Muscle of back (tissue), 11 donors: ENCODE data around the gene CNOT6. TPM values are rescaled to one million over a fixed set of nuclear protein-coding genes. Genes with fewer than 3 reads are reported as not detected.
A peak's percentile ranks its signal among the peaks of the same experiment; 100 is the strongest.

Experiments used
- DNase-seq, 3 donors: peaks; one replicate each; pipeline versions ENCODE4 v3.0.0 to v3.0.0-alpha.2; 2013
- polyA plus RNA-seq, 10 donors: library from polyadenylated mRNA; unstranded; fragments of 120-200 nt; gene quantifications; one replicate each; pipeline ENCODE4 v1.2.1, GENCODE V29; 2013; ENCODE audit not compliant: insufficient read length in 10 of 10

The CNOT6 gene
- polyA plus RNA-seq, 10 donors, result 20.2 to 32.6 (median 26.4) TPM

DNA sequence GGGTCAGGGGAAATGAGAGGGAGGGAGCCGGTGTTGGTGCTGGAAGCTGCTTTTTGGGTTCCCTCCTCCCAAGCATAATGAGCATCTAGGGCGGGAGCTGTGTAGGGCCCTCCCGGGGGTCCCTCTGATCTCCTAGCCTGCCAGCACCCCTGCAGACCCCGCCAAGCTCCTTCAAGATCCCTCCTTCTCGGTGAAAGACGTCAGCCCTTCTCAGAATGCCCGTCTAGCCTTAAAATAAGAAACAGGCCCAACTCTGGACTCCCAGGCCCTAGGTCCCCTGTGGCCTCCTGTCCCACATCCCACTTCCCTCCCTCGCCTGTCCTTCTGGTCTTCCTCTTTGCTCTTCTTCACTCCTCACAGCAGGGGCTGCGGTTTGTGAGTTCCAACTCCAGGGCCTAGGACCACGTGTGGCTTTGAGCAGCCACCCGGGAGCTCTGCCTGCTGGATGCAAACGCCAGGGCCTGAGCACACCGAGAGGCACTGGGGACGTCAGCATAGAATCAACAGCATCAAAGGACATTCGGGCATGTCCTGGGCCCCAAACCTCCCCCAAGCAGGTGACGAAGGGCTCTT lies 105.9 kb downstream of the CNOT6 start:
- no peak for DNase-seq

- DNase-seq, result no peak
Observed at GRCh38 chr5:180600554-180601041, 106.4 kb downstream of the CNOT6 start.

DNA sequence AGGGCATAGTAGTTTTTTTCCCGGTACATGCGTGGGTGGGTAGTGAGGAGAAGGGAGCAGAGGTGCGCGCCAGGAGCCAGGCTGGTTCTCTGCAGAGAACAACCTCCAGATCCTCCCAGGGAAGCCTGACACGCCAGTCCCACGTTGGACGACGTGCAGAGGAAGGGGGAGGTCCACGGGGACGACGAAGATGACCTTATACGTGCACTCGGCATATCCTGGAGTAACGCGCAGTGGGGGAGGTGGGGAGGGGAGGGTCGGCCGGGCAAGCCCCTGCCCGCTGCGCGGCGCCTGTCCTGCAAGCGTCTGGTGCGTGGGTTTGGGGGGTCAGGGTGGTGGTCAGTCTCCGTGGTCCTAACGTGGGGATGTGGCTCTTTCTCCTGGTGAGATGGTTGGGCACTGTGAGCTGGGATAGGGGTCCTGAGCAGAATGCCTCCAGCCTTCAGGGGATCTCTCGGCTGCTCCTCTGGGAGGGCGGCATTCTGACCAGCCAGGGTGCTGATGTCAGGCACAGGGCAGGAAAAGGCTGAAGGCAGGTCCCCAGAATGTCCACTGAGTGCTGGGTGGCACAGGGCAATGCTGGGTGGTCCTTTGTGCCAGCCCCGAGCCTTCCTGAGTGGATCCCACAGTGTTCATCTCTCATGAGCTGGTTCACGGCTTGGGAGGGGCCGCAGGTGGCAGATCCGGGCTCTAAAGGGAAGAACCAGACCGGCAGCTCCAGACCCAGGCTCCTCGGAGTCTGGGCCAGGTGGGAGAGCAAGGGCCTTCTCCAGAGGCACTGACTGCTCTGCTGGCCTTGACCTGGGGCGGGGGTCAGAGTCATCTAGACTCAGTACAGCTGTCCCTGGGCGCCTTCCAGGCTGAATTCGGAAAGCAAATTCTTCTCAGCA lies 107.7 kb downstream of the CNOT6 start:
- no peak for DNase-seq

DNA sequence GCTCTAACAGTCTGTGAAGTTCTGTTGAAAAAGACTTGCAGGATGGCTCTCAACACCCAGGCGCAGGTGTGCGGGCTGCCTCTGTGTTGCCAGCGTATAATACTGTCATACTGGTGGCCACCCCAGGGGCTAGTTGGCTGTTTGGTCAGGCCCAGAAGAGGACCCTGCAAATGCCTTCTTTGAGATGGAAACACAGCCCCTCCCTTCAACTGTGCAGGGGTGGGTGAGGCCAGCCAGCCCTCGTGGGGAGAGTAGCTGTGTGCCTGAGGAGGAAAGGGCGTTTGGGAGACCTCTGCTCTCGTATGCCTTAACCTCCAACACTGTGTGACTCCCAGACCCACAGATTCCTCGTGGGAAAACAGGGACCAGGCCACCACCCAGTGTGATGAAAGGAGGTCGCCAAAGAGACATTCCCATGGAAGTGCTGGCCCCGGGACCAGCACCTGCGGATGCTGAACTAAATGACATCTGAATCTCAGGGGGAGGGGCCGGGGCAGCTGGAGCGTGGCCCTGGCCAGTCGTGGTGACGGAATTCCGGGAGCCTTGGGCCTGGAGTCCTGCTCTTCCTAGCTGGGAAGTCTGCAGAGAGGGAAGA lies 108.4 kb downstream of the CNOT6 start:
- DNase-seq, result no peak

- DNase-seq, result no peak
Observed at GRCh38 chr5:180603076-180603594, 109.0 kb downstream of the CNOT6 start.

GRCh38 chr5:180604271-180604670 lies 110.1 kb downstream of the CNOT6 start:
- DNase-seq, result no peak

DNA sequence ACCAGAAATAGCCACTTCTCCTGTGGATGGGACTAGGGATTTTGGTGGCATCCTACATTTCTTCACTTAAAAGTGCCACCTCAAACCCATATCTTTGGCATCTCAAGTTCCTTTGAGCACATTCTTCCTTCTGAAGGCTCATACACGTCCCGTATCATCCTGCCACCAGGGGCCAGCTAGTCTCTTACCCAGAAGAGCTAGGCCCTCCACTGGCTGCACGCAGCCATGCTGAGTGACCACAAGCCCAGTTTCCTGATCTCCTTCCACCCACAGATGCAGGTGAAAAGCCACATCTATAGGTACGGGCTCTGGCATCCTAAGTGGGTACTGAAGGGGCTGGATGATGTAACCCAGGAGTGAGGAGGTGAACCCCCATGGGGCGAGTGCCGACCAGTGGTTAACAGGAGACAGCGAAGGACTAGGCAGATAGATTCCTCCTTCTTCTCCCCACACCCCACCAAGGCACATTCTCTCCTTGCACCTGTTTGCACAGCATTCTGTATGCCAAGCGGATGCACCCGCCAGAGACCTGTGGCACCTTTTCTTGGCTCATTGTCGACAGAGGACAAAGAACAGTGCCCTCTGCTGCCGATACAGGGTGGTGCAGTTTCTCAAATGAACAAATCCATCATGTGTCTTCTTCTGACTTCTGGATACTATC lies 111.5 kb downstream of the CNOT6 start:
- peak in 2 of 3 donors; percentile 18 to 41 for DNase-seq

DNA sequence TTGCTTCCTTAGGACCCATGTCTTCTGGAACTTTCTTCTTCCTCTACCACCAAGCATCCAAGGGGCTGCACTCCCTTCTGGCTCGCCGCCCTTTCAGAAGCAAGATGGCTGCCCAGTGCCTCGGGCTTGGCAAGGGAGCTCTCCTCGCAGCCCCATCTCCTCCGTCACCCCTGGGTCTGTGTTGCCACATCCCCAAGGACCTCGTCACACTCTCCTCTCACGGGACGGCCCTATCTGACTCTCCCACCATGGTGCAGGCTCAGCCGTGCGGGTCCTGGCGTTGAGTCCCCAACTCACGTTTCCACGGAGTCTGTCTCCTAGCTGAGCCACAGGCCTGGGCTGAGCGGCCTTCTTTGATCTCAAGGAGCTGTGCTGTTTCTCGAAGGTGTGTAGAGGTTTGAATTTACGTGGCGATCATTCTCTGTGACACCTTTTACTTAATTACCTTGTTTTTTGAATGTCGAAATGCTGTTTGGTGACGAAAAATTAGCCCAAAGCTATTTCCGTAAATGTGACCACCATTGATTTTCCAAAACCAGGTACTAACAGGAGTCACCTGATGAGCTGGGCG lies 112.1 kb downstream of the CNOT6 start:
- DNase-seq, result no peak

DNA sequence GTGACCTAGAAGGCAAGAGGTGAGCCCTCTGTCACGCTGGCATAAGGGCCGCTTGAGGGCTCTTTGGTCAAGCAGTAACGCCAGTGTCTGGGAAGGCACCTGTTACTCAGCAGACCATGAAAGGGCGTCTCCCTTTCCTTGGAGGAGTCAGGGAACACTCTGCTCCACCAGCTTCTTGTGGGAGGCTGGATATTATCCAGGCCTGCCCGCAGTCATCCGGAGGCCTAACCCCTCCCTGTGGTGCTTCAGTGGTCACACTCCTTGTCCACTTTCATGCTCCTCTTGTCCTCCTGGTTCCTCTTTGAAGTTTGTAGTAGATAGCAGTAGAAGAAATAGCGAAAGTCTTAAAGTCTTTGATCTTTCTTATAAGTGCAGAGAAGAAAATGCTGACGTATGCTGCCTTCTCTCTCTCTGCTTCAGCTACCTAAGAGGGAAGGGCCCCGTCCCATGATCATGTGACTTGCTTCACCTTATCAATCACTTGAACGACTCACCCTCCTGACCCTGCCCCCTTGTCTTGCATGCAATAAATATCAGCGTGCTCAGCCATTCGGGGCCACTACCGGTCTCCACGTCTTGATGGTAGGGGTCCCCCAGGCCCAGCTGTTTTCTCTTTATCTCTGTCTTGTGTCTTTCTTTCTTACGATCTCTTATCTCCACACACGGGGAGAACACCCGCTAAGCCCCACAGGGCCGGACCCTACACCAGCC lies 113.8 kb downstream of the CNOT6 start:
- DNase-seq, result no peak

DNA sequence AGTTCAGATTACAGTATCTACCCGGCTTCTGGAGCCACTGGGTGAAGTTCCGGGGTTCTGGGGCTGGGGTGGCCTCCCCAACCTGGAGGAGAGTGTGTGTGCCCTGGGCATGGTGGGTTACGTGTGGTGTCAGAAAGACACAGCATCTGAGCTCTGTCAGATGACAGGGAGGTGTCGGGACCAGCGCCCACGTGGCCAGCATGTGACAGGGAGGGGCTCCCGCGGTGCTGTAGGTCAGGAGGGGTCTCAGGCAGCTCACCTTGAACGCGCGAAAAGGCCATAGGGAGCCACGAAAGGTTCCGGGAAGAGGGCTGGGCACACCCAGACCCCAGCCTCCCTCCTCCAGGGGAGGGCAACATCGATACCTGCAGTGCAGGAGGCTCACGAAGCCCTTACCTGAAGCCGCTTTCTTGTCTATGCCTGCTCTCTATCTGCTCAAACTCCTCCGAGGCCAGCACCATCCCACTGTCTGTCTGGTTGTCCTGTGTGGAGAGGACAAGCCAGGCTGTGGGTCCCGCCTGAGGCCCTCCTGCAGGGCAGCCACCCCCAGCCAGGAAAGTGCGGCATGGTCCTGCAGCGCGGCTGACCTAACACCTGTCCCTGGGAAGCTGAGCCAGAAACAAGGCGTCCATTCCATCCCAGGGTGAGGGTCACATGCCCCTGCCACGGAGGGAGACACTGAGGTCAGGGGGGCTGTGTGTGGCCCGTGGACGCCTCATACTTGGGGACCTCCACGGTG lies 114.6 kb downstream of the CNOT6 start:
- no peak for DNase-seq

GRCh38 chr5:180609386-180609785 lies 115.2 kb downstream of the CNOT6 start:
- DNase-seq, result no peak

DNA sequence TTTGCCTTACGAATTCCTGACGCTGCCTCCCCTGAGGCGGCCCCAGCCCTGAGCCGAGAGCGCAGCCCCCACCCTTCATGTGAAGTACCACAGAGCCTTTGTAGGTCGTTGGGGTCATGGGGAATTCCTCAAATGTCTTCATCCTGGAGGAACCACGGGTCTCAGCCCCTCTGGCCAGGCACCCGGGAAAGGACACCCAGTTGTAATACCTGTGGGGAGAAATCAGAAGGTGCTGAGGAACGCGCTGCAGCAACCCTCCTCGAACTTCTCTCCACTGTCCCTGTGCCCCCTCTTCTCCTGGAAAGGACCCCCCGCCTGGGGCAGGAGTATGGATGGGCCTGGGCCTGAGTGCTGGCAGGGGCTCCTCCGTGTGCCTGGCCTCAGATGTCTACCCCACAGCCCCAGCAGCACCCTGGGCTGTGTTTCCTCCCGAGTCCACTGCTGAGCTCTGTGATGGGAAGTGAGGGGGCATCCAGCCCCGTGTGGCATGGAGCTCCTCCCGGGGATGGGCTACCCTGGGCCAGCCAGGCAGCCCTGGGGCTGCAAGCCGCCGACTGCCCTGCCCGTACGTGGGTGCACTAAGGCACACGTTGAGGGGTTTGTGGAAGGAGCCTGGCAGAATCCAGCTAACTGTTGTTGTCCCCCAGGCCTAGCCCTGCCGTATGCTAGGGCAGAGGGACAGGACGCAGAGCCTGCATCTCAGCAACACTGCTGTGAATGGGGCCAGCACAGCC lies 115.8 kb downstream of the CNOT6 start:
- no peak for DNase-seq

GRCh38 chr5:180611140-180611850 lies 117.1 kb downstream of the CNOT6 start:
- DNase-seq, result no peak

- DNase-seq, result no peak
Observed at GRCh38 chr5:180612683-180613082, 118.5 kb downstream of the CNOT6 start.

GRCh38 chr5:180613188-180613813 lies 119.1 kb downstream of the CNOT6 start:
- DNase-seq, result no peak

- DNase-seq, result no peak
Observed at GRCh38 chr5:180613814-180614188, 119.6 kb downstream of the CNOT6 start.

DNA sequence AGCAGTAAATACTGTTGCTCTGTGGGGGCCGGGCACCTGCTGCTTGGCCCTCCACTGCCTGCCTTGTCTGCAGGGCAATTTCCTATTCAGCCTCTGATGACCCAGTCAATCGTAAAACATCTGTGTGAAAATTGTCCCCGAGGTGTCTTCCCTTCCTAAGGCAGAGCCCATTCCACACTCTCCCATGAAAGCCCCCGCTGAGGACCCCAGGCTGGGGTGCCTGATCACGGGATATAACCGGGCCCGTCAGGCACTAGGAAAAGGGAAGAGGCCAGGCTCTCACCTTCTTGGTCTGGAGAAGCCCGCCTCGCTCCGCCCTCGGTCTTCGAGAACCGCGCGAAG lies 124.3 kb downstream of the CNOT6 start:
- no peak for DNase-seq

GRCh38 chr5:180618829-180619562 lies 124.8 kb downstream of the CNOT6 start:
- DNase-seq, result peak; percentile 17 to 82 (median 49)
